Cardiac fibroblast (primary cell): ENCODE results near the gene TRIM22.

Source experiments
- DNase-seq, 2 donors: peaks; one replicate each; pipeline versions ENCODE4 v3.0.0 to v3.0.0-alpha.2; 2010; ENCODE audit warnings: low read depth in 2 of 2
- H3K4me3 ChIP-seq, 2 donors: replicated peaks in 1 of 2; 1 replicate in 1 of 2; 2 replicates in 1 of 2; pipeline ENCODE4 v1.5.1; 2011; ENCODE audit warnings: low read depth in 2 of 2, low read length in 2 of 2, mild to moderate bottlenecking in 2 of 2, moderate library complexity in 1 of 2
- TF ChIP-seq, protein P1 (sequence below): IDR thresholded peaks from one replicate; pipeline ENCODE4 v1.5.1; 2011; ENCODE audit warnings: low read depth, mild to moderate bottlenecking, low read length, inconsistent platforms

TRIM22 gene

DNA sequence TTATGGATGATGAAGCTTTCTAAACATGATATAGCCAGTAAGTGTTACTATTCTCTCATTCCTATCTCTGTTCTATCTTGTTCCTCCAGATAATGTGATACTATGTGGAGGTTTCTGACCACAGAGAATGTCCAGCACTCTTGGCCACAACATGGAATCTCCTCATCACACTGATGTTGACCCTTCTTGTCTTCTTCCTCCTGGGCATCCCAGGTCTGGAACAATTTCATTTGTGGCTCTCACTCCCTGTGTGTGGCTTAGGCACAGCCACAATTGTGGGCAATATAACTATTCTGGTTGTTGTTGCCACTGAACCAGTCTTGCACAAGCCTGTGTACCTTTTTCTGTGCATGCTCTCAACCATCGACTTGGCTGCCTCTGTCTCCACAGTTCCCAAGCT is 36.8 kb downstream of the TRIM22 start:
- no peak for DNase-seq
- TF ChIP-seq, protein P1, sequence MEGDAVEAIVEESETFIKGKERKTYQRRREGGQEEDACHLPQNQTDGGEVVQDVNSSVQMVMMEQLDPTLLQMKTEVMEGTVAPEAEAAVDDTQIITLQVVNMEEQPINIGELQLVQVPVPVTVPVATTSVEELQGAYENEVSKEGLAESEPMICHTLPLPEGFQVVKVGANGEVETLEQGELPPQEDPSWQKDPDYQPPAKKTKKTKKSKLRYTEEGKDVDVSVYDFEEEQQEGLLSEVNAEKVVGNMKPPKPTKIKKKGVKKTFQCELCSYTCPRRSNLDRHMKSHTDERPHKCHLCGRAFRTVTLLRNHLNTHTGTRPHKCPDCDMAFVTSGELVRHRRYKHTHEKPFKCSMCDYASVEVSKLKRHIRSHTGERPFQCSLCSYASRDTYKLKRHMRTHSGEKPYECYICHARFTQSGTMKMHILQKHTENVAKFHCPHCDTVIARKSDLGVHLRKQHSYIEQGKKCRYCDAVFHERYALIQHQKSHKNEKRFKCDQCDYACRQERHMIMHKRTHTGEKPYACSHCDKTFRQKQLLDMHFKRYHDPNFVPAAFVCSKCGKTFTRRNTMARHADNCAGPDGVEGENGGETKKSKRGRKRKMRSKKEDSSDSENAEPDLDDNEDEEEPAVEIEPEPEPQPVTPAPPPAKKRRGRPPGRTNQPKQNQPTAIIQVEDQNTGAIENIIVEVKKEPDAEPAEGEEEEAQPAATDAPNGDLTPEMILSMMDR = no peak
- no peak overlapping the region for H3K4me3 ChIP-seq

DNA sequence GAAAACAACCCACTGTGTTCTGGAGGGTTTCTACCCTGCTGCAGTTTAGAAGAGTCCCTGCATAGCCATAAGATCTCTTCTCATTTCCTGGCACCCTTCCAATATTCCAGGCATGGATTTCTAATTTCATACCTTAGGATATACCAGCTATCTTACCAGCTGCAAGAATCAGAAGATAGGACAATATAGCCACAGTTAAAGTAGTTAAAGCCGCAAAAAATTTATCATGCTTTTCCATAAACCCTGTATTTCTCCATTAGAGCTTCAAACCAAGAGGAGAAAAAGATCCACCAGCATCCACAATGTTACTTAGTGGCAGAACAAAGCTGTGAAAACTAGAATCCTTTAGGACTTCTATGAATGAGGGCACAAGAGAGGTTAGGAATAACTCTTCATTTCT is 38.1 kb downstream of the TRIM22 start:
- no peak overlapping the region for H3K4me3 ChIP-seq
- DNase-seq = no peak
- TF ChIP-seq, protein P1 = no peak

DNA sequence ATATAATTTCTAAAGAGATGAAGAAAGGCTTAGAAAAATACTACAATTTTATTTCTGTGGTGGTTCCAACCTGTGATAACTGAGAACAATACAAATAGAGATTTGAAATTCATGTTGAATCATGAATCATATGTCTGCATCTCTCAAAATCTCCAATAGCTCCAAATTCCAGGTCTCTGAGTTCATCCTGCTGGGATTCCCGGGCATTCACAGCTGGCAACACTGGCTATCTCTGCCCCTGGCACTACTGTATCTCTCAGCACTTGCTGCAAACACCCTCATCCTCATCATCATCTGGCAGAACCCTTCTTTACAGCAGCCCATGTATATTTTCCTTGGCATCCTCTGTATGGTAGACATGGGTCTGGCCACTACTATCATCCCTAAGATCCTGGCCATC is 46.8 kb downstream of the TRIM22 start, which contains the start of gene OR56B1:
TSS of gene OR56B1 (plus strand) at position 53 of the 400 bp plus-strand sequence. CDS start at position 122, 69 bp downstream.
- TF ChIP-seq, protein P1 = no peak
- H3K4me3 ChIP-seq = no peak within 1 kb of the TSS
- DNase-seq = peak in 1 of 2 donors; percentile 26

DNA sequence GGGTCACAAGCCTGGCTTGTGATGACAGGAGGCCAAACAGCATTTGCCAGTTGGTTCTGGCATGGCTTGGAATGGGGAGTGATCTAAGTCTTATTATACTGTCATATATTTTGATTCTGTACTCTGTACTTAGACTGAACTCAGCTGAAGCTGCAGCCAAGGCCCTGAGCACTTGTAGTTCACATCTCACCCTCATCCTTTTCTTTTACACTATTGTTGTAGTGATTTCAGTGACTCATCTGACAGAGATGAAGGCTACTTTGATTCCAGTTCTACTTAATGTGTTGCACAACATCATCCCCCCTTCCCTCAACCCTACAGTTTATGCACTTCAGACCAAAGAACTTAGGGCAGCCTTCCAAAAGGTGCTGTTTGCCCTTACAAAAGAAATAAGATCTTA is 47.5 kb downstream of the TRIM22 start:
- peak; percentile 46 to 76 for DNase-seq
- TF ChIP-seq, protein P1 = no peak

DNA sequence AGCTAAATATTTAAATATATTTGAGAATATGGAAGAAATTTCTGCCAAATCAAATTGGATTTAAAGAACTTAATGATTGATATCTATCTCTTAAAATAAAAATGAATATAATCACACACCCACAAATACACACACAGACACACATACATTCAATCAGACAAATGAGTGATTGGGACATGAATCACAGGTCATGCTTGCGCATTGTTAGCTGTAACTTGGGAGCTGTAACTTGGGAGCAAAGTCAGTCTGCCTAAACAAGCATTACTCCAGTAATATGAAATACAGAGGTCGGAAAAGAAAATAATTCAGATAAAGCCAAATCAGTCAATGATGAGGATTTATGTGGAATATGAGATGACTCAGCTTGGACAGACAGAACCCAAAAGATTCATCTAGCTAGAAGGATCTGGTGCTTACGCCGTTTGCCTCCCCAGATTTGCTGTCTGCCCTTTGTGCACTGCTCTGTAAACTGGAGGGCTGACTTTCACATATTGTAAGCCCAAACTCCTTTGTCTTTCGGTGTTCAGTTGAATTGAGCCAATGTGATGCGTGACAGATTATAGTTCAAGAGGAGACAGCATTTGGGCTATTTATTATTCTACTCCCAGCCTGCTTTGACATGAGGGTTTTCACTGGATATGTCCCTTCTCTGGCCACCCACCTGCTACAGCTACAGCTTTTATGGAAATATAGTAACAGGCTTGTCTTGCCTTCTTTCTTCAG is 48.2 kb downstream of the TRIM22 start:
- peak in 1 of 2 donors; percentile 63 for DNase-seq
- no peak overlapping the region for H3K4me3 ChIP-seq
- TF ChIP-seq, protein P1 = no peak

More for the DNA sequence above, 47.5 kb downstream of the TRIM22 start:
- H3K4me3 ChIP-seq = no peak overlapping the region

DNA sequence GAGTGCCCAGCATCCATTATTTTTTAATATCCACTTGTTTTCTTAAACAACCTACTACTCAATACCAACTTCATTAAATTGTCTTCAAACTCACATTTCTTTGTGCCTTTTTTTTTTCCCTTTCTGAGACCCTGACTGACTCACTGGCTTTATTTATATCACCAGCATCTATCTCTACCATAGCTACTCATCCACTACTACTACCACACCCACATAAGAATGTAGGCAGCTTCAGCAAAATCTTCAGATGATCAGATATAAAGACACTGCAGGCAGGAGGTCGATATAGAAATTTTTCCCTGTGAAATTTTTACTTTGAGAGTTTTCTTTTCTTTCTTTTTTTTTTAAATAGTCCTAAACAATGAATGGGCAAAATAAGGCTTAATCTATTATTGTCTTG is 48.8 kb downstream of the TRIM22 start:
- TF ChIP-seq, protein P1 = no peak
- no peak overlapping the region for H3K4me3 ChIP-seq
- DNase-seq = peak in 1 of 2 donors; percentile 10
